Mucosa of descending colon (tissue), 3 donors: Measurements from ENCODE around the gene SORCS2. TPM values are rescaled to one million over a fixed set of nuclear protein-coding genes. Genes with fewer than 3 reads are reported as not detected.

Experiments
- ATAC-seq: fragments of 200-7000 bp; cut with Tn5 transposase; one replicate; pipeline ENCODE4 v1.9.1; 2020; ENCODE audit warnings: mild to moderate bottlenecking, moderate library complexity
- DNase-seq, 3 donors: peaks; one replicate each; pipeline ENCODE4 v3.0.0-alpha.2; 2020
- H3K36me3 ChIP-seq: fragments of 200-600 bp; one replicate; pipeline ENCODE4 v1.8.0; 2021; ENCODE audit warnings: low read depth, mild to moderate bottlenecking
- H3K4me1 ChIP-seq: fragments of 200-600 bp; one replicate; pipeline ENCODE4 v1.8.0; 2021; ENCODE audit warnings: low read depth, mild to moderate bottlenecking
- H3K4me3 ChIP-seq: fragments of 200-600 bp; one replicate; pipeline ENCODE4 v1.8.0; 2021; ENCODE audit warnings: mild to moderate bottlenecking
- H3K9me3 ChIP-seq: fragments of 200-600 bp; one replicate; pipeline ENCODE4 v1.8.0; 2021; ENCODE audit warnings: mild to moderate bottlenecking
- intact Hi-C, 2 donors: fragments of 100-400 bp; cut with DNase I in 1 of 2; cut with micrococcal nuclease in 1 of 2; formaldehyde crosslinking; loops; one replicate each; pipeline versions ENCODE4 v1.11.0 to v1.11.1; 2022; cut with DNase I, micrococcal nuclease
- total RNA-seq, 3 donors: library from RNA; stranded (reverse); fragmentation: NEBNext Ultra II Directional in 2 of 3; extraction: Animal tissue kit (Norgen Biotek cat#: 25700) in 2 of 3; gene quantifications; one replicate each; pipeline versions ENCODE4 v1.2.1 to v1.2.4, GENCODE V29; 2021 to 2023
- TF ChIP-seq, protein P1 (sequence below): fragments of 200-600 bp; IDR thresholded peaks from one replicate; pipeline ENCODE4 v1.8.0; 2022; ENCODE audit warnings: antibody characterized with exemption, mild to moderate bottlenecking
- donor health status: DM: no; HTN: no; CAD: no; lungs with moderate emphysema.
- donor health status: DM: no; HTN: no; CAD: no.
- donor health status: DM: no; HTN: yes; CAD: no.

SORCS2 gene
- total RNA-seq, 3 donors from 2014 or later = 0.20 to 3.1 (median 1.5) TPM

DNA sequence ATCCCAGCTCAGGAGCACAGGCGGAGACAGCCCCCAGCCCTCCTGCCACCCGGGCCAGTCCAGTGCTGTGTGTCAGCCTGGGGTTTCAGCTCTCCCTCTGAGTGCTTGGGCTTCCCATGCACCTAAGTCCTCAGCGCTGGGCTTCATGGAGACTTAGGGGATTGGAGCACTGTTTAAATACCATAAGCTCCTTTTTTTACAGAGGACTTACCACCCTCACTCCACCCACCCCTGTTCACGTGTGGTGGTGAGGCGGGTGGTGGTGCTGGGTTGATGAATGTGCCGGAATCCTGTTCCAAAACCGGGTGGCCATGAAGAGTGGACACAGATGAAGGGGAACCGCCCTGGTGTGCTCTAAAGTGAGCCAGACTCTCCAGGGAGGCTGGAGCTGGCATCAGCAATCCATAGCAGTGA, 175.5 kb downstream of the SORCS2 start:
- TF ChIP-seq, protein P1, sequence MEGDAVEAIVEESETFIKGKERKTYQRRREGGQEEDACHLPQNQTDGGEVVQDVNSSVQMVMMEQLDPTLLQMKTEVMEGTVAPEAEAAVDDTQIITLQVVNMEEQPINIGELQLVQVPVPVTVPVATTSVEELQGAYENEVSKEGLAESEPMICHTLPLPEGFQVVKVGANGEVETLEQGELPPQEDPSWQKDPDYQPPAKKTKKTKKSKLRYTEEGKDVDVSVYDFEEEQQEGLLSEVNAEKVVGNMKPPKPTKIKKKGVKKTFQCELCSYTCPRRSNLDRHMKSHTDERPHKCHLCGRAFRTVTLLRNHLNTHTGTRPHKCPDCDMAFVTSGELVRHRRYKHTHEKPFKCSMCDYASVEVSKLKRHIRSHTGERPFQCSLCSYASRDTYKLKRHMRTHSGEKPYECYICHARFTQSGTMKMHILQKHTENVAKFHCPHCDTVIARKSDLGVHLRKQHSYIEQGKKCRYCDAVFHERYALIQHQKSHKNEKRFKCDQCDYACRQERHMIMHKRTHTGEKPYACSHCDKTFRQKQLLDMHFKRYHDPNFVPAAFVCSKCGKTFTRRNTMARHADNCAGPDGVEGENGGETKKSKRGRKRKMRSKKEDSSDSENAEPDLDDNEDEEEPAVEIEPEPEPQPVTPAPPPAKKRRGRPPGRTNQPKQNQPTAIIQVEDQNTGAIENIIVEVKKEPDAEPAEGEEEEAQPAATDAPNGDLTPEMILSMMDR = no peak
- Histone ChIP-seq H3K36me3 (no peaks in the 10 kb centered on the region), H3K4me1 (no peaks in the 10 kb centered on the region), H3K9me3 (no peaks in the 10 kb centered on the region), H3K4me3 (no peak overlapping the region)
- intact Hi-C loops = no loop called here
- ATAC-seq (no peak), DNase-seq (no peak)

GRCh38 chr4:7368296-7368695, 176.0 kb downstream of the SORCS2 start:
- Histone ChIP-seq H3K36me3 (no peaks in the 10 kb centered on the region), H3K4me1 (no peaks in the 10 kb centered on the region), H3K9me3 (no peaks in the 10 kb centered on the region), H3K4me3 (no peak overlapping the region)
- intact Hi-C loops = no loop called here
- no peak for ATAC-seq
- DNase-seq = no peak
- TF ChIP-seq, protein P1 = no peak

DNA sequence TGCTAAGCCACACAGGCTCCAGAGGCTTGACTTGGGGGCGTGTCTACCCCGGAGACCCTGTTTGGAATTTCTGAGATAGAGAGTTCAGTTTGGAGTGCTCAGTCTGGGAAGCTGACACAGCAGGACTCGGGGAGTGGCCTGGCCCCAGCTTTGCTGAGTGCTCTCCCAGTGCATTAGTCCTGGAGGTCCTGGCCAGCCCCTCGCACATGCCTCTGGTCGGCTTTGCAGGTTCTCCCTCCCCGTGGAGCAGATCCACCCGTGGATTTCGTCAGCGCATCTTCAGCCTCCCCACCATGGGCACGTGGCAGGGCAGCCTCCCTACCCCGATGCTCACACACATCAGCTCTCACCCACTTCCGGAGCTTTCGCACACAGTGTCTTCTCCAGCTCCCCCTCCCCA, 177.2 kb downstream of the SORCS2 start:
- no peak for ATAC-seq
- Histone ChIP-seq H3K9me3 (no peaks in the 10 kb centered on the region), H3K4me3 (no peak overlapping the region), H3K4me1 (no peaks in the 10 kb centered on the region), H3K36me3 (no peaks in the 10 kb centered on the region)
- intact Hi-C loops = no loop called here
- TF ChIP-seq, protein P1 = no peak
- DNase-seq = no peak

GRCh38 chr4:7370038-7370437, 177.7 kb downstream of the SORCS2 start:
- DNase-seq (no peak), ATAC-seq (no peak)
- TF ChIP-seq, protein P1 = no peak
- H3K4me3 ChIP-seq = no peak overlapping the region
- H3K36me3 ChIP-seq = no peaks in the 10 kb centered on the region
- no peaks in the 10 kb centered on the region for H3K4me1 ChIP-seq
- intact Hi-C loops = no loop called here
- no peaks in the 10 kb centered on the region for H3K9me3 ChIP-seq

DNA sequence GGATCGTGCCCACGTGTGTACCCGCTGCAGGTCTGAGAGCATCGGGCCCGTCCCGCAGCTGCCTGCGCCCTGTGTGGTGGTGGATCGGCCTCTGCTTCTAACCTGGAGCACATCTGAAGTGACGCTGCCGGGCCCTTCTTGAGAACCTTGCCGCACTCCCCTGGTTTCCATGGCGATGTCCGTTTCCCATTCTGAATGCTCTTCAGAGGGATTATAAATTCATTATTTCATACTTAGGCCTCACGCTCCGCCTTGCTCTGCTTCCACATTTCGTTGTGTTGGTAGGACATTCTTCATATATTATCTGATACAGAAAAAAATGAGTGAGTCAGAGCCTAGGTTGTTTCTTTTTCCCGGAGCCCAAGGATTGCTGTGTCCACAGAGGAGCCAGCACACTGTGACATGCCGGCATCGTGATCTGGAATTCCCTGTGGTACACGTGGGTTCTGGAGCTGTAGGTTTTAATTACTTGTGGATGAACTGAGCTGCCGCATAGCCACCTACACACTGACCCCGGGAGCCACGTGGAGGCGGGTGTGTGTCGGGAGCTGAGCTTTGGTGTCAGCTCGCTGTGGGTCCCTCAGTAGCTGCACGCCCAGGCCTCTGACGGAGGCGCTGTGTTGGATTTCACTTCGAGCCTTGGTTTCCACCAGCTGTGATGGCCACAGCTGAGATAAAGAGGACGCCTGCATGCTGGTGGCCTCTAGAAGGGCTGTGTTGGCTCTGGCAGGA, 179.0 kb downstream of the SORCS2 start:
- DNase-seq (no peak), ATAC-seq (no peak)
- intact Hi-C loops = no loop called here
- Histone ChIP-seq H3K36me3 (no peaks in the 10 kb centered on the region), H3K9me3 (no peaks in the 10 kb centered on the region), H3K4me1 (no peaks in the 10 kb centered on the region), H3K4me3 (no peak overlapping the region)
- TF ChIP-seq, protein P1 = no peak
